ENCODE measurements around the gene DIP2B.

- TF ChIP-seq EZH2 (IDR thresholded peaks at IDR 0.05; ENCODE audit: borderline replicate concordance, insufficient read depth, low read length, poor library complexity, severe bottlenecking) (no peak), REST (IDR thresholded peaks at IDR 0.05; ENCODE audit: borderline replicate concordance) (no peak), EP300 (conservative IDR thresholded peaks at IDR 0.05; ENCODE audit: poor library complexity, severe bottlenecking) (no peak), CTCF (IDR thresholded peaks at IDR 0.05; ENCODE audit: poor library complexity, severe bottlenecking) (no peak), RAD21 (conservative IDR thresholded peaks at IDR 0.05) (no peak), MXI1 (conservative IDR thresholded peaks at IDR 0.05; ENCODE audit: poor library complexity, severe bottlenecking) (no peak), POLR2AphosphoS5 (IDR thresholded peaks at IDR 0.05) (no peak), TAF1 (IDR thresholded peaks at IDR 0.05; ENCODE audit: low read depth) (no peak), SMC3 (conservative IDR thresholded peaks at IDR 0.05; ENCODE audit: poor library complexity) (no peak)
These were observed 201.8 kb downstream of the DIP2B start for GRCh38 chr12:50706606-50707005.

Measured in neural cell (in vitro differentiated cells).